GM12878 (cell line): Measurements from ENCODE around the gene ANXA11. TPM values are rescaled to one million over a fixed set of nuclear protein-coding genes. Genes with fewer than 3 reads are reported as not detected.
A peak's percentile ranks its signal among the peaks of the same experiment; 100 is the strongest.

Source experiments
- ATAC-seq: fragments of 200-7000 bp; cut with Tn5 transposase; 3 replicates; pipeline ENCODE4 v1.9.1; 2020; ENCODE audit warnings: mild to moderate bottlenecking, moderate library complexity
- BruUV-seq: library from RNA; stranded (reverse); fragments of 400-500 nt; replicated peaks from 2 replicates; lab custom pipeline; 2021; lab: Mats Ljungman, UMichigan
- CTCF ChIA-PET: fragments of 300-600 bp; sonication (Branson Sonifier 250); formaldehyde crosslinking; extraction: SDS; loops from one replicate; lab custom pipeline; 2021; ENCODE audit warnings: inconsistent platforms; lab: Yijun Ruan, JAX
- POLR2A ChIA-PET: fragments of 350-600 bp; formaldehyde crosslinking; extraction: SDS; loops from one replicate; lab custom pipeline; 2021; ENCODE audit warnings: inconsistent platforms; lab: Charles Lee
- RAD21 ChIA-PET: fragments of 300-600 bp; sonication (Branson Sonifier 250); formaldehyde crosslinking; loops from one replicate; lab custom pipeline; 2023; ENCODE audit warnings: antibody characterized with exemption; ENCODE audit not compliant: unreplicated experiment; lab: Charles Lee
- SMC1A ChIA-PET: fragments of 300-600 bp; sonication (Branson Sonifier 250); formaldehyde crosslinking; loops from one replicate; lab custom pipeline; 2023; ENCODE audit not compliant: unreplicated experiment, uncharacterized antibody; lab: Charles Lee
- DNase-seq: peaks from one replicate; pipeline ENCODE4 v3.0.0-alpha.2; 2011; ENCODE audit warnings: low read depth, low spot score
- FAIRE-seq: peaks from 3 replicates; lab custom pipeline; 2011; peaks lifted over from hg19 to GRCh38; lab: Jason Lieb, UNC
- H2AFZ ChIP-seq: 2 replicates; pipeline ENCODE4 v1.6.0; 2011; ENCODE audit warnings: low read depth, low read length, control low read depth; ENCODE audit not compliant: control insufficient read depth
- H3K27ac ChIP-seq: 2 replicates; pipeline ENCODE4 v1.5.1; 2011; ENCODE audit warnings: control low read depth; ENCODE audit not compliant: control insufficient read depth, insufficient read depth
- H3K27me3 ChIP-seq, 2 experiments: replicated peaks in 1 of 2; 2 replicates each; pipeline versions ENCODE4 v1.6.0 to v1.6.1; 2011; ENCODE audit warnings: low read length in 1 of 2; ENCODE audit not compliant: control insufficient read depth in 2 of 2, insufficient read depth in 2 of 2
- H3K36me3 ChIP-seq, 2 experiments: 2 replicates each; pipeline ENCODE4 v1.5.1; 2011; ENCODE audit warnings: low read length in 1 of 2; ENCODE audit not compliant: control insufficient read depth in 2 of 2, insufficient read depth in 2 of 2
- H3K4me1 ChIP-seq: 2 replicates; pipeline ENCODE4 v1.6.1; 2011; ENCODE audit warnings: mild to moderate bottlenecking, low read length, moderate library complexity, mixed read lengths; ENCODE audit not compliant: control insufficient read depth, insufficient read depth
- H3K4me2 ChIP-seq: 2 replicates; pipeline ENCODE4 v1.6.0; 2011; ENCODE audit warnings: control low read depth; ENCODE audit not compliant: control insufficient read depth, insufficient read depth
- H3K4me3 ChIP-seq: fragments of 200-600 bp; sonication (generic); 2 replicates; pipeline ENCODE4 v1.5.1; 2016
- H3K79me2 ChIP-seq: 2 replicates; pipeline ENCODE4 v1.6.0; 2011; ENCODE audit warnings: low read length; ENCODE audit not compliant: control insufficient read depth, insufficient read depth
- H3K9ac ChIP-seq: 2 replicates; pipeline ENCODE4 v1.8.0; 2011; ENCODE audit warnings: low read length, control low read depth, mixed read lengths; ENCODE audit not compliant: control insufficient read depth, insufficient read depth
- H3K9me3 ChIP-seq: replicated peaks from 3 replicates; pipeline ENCODE4 v1.5.1; 2011; ENCODE audit warnings: mild to moderate bottlenecking, low read length; ENCODE audit not compliant: control insufficient read depth, insufficient read depth
- H4K20me1 ChIP-seq: 2 replicates; pipeline ENCODE4 v1.6.0; 2011; ENCODE audit not compliant: control insufficient read depth, insufficient read depth
- MEF2B ChIP-seq: fragments of 450-650 bp; IDR thresholded peaks from 2 replicates; pipeline ENCODE4 v1.6.1; 2018; ENCODE audit warnings: mild to moderate bottlenecking, moderate library complexity; ENCODE audit not compliant: partially characterized antibody, poor library complexity, severe bottlenecking
- POLR2A ChIP-seq: IDR thresholded peaks from 2 replicates; pipeline ENCODE4 v1.6.1; 2011; ENCODE audit warnings: low read depth, mild to moderate bottlenecking, low read length
- POLR2AphosphoS2 ChIP-seq: IDR thresholded peaks from 2 replicates; pipeline ENCODE4 v1.6.1; 2011; ENCODE audit warnings: low read depth, mild to moderate bottlenecking, low read length, improper control_type of control experiment, moderate library complexity
- SIX5 ChIP-seq: IDR thresholded peaks from 2 replicates; pipeline ENCODE4 v1.6.1; 2011; ENCODE audit warnings: mild to moderate bottlenecking, low read depth, low read length, moderate library complexity; ENCODE audit not compliant: severe bottlenecking
- WGBS: methylation state at CpG from one replicate; pipeline ENCODE4 v1.1.6; 2016; ENCODE audit warnings: low lambda C conversion rate; ENCODE audit not compliant: insufficient replicate concordance, insufficient coverage; ENCODE audit errors: missing lambda C conversion rate; 5-methylcytosine and 5-hydroxymethylcytosine counted together
- in situ Hi-C: fragments of 300-500 bp; cut with MboI; formaldehyde crosslinking; loops from 9 replicates; pipeline ENCODE4 v1.14.3; 2018; ENCODE audit warnings: mixed read lengths
- intact Hi-C: fragments of 100-400 bp; cut with micrococcal nuclease; formaldehyde crosslinking; loops from one replicate; pipeline ENCODE4 v1.14.2; 2022; ENCODE audit not compliant: unreplicated experiment
- polyA plus RNA-seq, 11 experiments: library from polyadenylated mRNA; depleted of rRNA in 4 of 11; unstranded in 6 of 11; stranded (reverse) in 5 of 11; fragments of >200 nt; fragmentation: Nextera tagmentation in 4 of 11; fragmentation: Illumina TruSeq in 1 of 11; extraction: Ambion mirVana in 4 of 11; extraction: Trizol in 1 of 11; gene quantifications; 1 replicate in 1 of 11; 2 replicates in 10 of 11; pipeline versions ENCODE4 v1.2.1 to v1.2.3, GENCODE V29; 2011 to 2016; ENCODE audit warnings: inconsistent platforms in 2 of 11, missing spikeins in 2 of 11, low read depth in 1 of 11
- total RNA-seq, 4 experiments: library from RNA; depleted of rRNA in 3 of 4; stranded (reverse); fragments of >200 nt in 3 of 4; fragmentation: Illumina TruSeq in 1 of 4; extraction: Trizol in 1 of 4; gene quantifications; 2 replicates each; pipeline versions ENCODE4 v1.2.1 to v1.2.3, GENCODE V29; 2013 to 2021
- TF ChIP-seq, protein P1 (sequence below): IDR thresholded peaks from 2 replicates; pipeline ENCODE4 v1.6.1; 2011; ENCODE audit warnings: low read depth, mild to moderate bottlenecking, low read length, moderate library complexity, borderline replicate concordance; ENCODE audit errors: extremely low read depth

ANXA11 gene
- total and polyA plus RNA-seq, 10 of the 15 experiments (the other 5 are each of a cell fraction or from before 2014, with no cell fraction given), result 25.0 to 129 (median 72.2) TPM

DNA sequence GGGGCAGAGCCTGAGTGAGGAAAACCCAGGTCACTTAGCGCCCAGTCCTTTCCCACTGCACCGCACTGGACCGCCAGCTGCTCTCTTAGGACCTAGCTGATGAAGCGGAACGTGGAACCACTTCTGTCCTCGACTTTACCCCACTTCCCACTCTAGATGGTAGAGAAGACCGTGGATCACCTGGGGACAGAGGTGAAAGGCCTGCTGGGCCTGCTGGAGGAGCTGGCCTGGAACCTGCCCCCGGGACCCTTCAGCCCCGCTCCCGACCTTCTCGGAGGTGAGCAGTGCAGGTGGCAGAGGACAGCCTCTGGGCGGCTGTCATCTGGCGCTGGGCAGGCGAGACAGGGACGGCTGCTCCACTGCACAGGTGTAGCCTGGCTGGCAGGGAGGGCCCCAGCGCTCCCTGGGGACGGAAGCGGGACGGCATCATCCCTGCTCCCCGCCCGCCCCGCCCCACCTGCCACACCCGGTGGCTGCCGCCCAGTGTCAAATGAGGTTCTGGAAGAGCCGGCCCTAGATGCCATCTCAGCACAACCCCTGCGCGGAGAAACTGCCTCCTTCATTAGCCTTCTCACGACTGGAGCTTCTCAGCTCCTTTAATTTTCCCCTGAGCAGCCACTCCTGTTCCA, 61.2 kb downstream of the ANXA11 start:
- intact Hi-C loops (no loop called here), in situ Hi-C loops (no loop called here)
- Histone ChIP-seq H2AFZ (no peak overlapping the region), H3K79me2 (no peaks in the 10 kb centered on the region), H3K4me1 (peaks cover 7% of the 10 kb centered on the region), H3K9ac (no peak overlapping the region), H3K9me3 (no peaks in the 10 kb centered on the region), H3K27me3 (no peaks in the 10 kb centered on the region; a peak in 1 of 4 replicates), H3K27ac (no peak overlapping the region), H3K36me3 (no peaks in the 10 kb centered on the region), H3K4me3 (no peak overlapping the region), H4K20me1 (no peaks in the 10 kb centered on the region), H3K4me2 (peak overlapping the region; percentile 66; the same call in 1 of the 2 replicates)
- ChIA-PET CTCF (interaction anchor here (0.9 to 7.0 kb wide), 23 partner anchors 9 to 319 kb away, joined by 3 to 97 read pairs (median 6); no protein-coding TSS in a partner anchor), POLR2A (interaction anchor here (0.8 kb wide), 1 partner anchor 77 kb away, joined by 5 read pairs; no protein-coding TSS in a partner anchor), RAD21 (interaction anchor here (0.9 to 3.1 kb wide), 14 partner anchors 11 to 362 kb away, joined by 3 to 82 read pairs (median 4); no protein-coding TSS in a partner anchor), SMC1A (interaction anchor here (0.8 to 3.1 kb wide), 11 partner anchors 9 to 109 kb away, joined by 3 to 77 read pairs (median 5); no protein-coding TSS in a partner anchor)
- ATAC-seq (peak; percentile 75), DNase-seq (no peak), FAIRE-seq (no peak)
- TF ChIP-seq POLR2A (no peak), POLR2AphosphoS2 (peak; percentile 46; the same call in 1 of the 2 replicates), MEF2B (peak; percentile 28)
- no TSS peak for BruUV-seq
- 8% methylated on average over 16 of the region's 28 CpGs for WGBS

DNA sequence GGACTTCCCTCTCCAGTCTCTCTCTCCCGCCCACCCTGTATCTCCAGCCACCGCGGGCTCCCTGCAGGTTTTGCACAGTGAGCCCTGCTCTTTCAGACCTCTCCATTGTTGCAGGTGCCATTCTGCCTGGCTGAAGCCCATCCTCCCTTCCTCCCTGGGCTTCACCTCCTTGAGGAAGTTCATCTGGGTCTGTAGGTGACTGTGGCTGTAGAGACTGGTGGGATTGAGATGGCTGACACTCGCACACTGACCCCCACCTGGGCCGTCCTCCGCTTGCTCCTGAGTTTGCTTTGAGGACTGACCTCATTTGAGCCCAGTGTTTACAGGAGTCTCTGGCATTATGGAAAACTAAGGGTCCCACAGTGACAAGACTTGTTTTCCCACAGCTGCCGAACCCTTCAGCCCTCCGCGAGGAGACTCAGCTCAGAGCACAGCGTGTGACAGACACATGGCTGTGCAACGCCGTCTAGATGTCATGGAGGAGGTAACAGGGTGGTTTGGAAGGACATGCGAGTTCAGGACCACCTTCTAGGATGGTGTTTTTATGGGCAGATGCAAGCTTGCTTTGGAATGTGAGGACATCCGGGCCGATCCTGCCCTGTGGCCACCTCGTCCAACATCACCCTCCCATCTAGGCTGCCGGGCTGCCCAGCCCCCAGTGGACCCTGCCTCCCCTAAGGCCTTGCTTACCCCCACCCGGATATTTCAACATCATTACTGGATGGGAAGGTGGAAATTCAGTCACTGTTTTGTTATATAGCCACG, 63.5 kb downstream of the ANXA11 start:
- ChIA-PET RAD21 (interaction anchor here (0.8 to 3.1 kb wide), 2 partner anchors 27 to 79 kb away, joined by 3 to 82 read pairs; no protein-coding TSS in a partner anchor), CTCF (interaction anchor here (3.6 to 7.0 kb wide), 2 partner anchors 79 to 117 kb away, joined by 20 to 97 read pairs; no protein-coding TSS in a partner anchor)

More for the DNA sequence above, 63.5 kb downstream of the ANXA11 start:
- H3K36me3 ChIP-seq, result no peaks in the 10 kb centered on the region
- ChIA-PET POLR2A (no interaction called here), SMC1A (interaction anchor here (1.6 to 3.1 kb wide), 3 partner anchors 78 to 119 kb away, joined by 4 to 77 read pairs (median 4); no protein-coding TSS in a partner anchor)
- H3K9me3 ChIP-seq, result no peaks in the 10 kb centered on the region
- peaks cover 7% of the 10 kb centered on the region for H3K4me1 ChIP-seq
- H4K20me1 ChIP-seq, result no peaks in the 10 kb centered on the region
- no peak overlapping the region for H3K9ac ChIP-seq
- no peaks in the 10 kb centered on the region for H3K79me2 ChIP-seq
- in situ Hi-C loops (no loop called here), intact Hi-C loops (no loop called here)
- ATAC-seq (no peak), DNase-seq (no peak), FAIRE-seq (no peak)
- H3K27me3 ChIP-seq, result no peaks in the 10 kb centered on the region; a peak in 1 of 4 replicates
- no TSS peak for BruUV-seq
- H3K4me2 ChIP-seq, result no peak overlapping the region
- no peak overlapping the region for H3K27ac ChIP-seq
- 48% methylated on average over 19 of the region's 19 CpGs for WGBS
- TF ChIP-seq SIX5, result no peak
- TF ChIP-seq, protein P1, sequence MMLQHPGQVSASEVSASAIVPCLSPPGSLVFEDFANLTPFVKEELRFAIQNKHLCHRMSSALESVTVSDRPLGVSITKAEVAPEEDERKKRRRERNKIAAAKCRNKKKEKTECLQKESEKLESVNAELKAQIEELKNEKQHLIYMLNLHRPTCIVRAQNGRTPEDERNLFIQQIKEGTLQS, result no peak
- no peak overlapping the region for H2AFZ ChIP-seq
- no peak overlapping the region for H3K4me3 ChIP-seq
